Endothelial cell of umbilical vein (primary cell): ENCODE results near the gene SMIM7.

Source experiments
- CTCF ChIP-seq, 2 donors: IDR thresholded peaks; 1 replicate in 1 of 2; 2 replicates in 1 of 2; pipeline ENCODE4 v1.5.1; 2011; ENCODE audit warnings: low read length in 2 of 2, mild to moderate bottlenecking in 2 of 2, moderate library complexity in 2 of 2, control low read depth in 1 of 2, inconsistent platforms in 1 of 2, low read depth in 1 of 2; ENCODE audit not compliant: insufficient read depth in 1 of 2; ENCODE audit errors: extremely low read depth in 1 of 2
- EZH2 ChIP-seq: IDR thresholded peaks from 2 replicates; pipeline ENCODE4 v1.6.1; 2012; ENCODE audit warnings: borderline replicate concordance, low read depth, mild to moderate bottlenecking, moderate library complexity, low read length, inconsistent platforms; ENCODE audit not compliant: severe bottlenecking
- MAX ChIP-seq: IDR thresholded peaks from 2 replicates; pipeline ENCODE4 v1.6.1; 2011; ENCODE audit not compliant: insufficient read depth, insufficient read length
- POLR2AphosphoS5 ChIP-seq: IDR thresholded peaks from 2 replicates; pipeline ENCODE4 v1.6.1; 2012; ENCODE audit warnings: low read depth, mild to moderate bottlenecking, control low read depth, low read length, moderate library complexity; ENCODE audit not compliant: insufficient read depth

DNA sequence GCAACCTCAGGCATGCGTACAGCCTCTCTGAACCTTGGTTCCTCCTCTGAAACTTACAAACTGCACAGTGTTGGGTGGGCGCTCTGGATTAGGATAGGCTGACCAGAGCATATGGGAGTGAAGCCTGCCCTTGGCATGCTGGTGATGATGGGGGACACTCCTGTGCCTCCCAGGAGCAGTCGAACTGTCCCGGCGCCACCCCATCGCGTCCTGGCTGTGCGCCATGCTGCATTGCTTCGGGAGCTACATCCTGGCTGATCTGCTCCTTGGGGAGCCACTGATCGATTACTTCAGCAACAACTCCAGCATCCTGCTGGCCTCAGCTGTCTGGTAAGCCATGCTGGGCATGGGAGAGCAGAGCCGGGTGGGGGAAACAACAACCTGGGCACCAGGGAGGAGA is 19.9 kb upstream of the SMIM7 start:
- TF ChIP-seq CTCF (IDR thresholded peaks at IDR 0.05; ENCODE audit: extremely low read depth in 1 of 2, insufficient read depth in 1 of 2, low read depth in 1 of 2, low read length in 2 of 2): no peak
- no peak for TF ChIP-seq MAX
- TF ChIP-seq POLR2AphosphoS5: no peak
- no peak for TF ChIP-seq EZH2
